ENCODE results near the gene DYSF. TPM values are rescaled to one million over a fixed set of nuclear protein-coding genes. Genes with fewer than 3 reads are reported as not detected.

DYSF gene
- total RNA-seq, 2 experiments from 2014 or later, result not detected

DNA sequence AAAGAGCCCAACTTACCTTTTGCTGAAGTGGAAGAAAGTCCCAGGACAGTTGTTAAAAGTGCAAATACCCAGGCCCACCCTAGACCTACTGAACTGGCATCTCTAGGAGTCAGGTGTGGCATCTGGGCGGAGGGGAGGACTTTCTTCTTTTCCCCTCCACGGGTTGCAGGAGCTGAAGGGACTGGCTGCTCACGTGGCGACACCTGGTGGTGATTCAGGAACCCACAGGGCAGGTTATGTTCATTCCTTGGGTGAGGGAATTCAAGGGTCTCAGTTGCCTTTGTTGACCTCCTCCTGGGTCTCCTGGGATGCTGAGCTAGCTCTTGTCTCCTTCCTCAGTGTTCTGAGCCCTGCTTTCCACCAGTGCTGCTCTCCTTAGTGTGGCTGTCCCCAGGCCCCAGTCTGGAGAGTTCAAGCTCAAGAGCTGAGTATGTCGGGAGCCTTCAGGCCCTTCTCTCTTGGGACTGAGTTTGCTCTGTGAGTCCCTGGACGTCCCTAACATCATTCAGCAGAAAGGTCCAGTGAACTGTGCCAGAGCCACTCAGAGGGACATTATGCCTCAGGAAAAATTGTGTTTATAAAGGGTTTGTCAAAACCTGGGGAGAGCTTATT lies 56.9 kb downstream of the DYSF start:
- H3K9me3 ChIP-seq (ENCODE audit: low read length), result no peaks in the 10 kb centered on the region
- H3K36me3 ChIP-seq (ENCODE audit: insufficient read depth, low read length), result no peaks in the 10 kb centered on the region
- CTCF ChIA-PET (ENCODE audit: unreplicated experiment), result interaction anchor here (0.8 to 1.0 kb wide), 2 partner anchors 23 to 211 kb away, joined by 3 to 4 read pairs; no protein-coding TSS in a partner anchor
- no peaks in the 10 kb centered on the region for H3K79me2 ChIP-seq (ENCODE audit: insufficient read depth, low read depth, low read length)
- H3K4me2 ChIP-seq (ENCODE audit: low read length), result no peak overlapping the region
- no peaks in the 10 kb centered on the region for H3K4me1 ChIP-seq (ENCODE audit: insufficient read depth, low read length, poor library complexity, severe bottlenecking)
- DNase-seq (ENCODE audit: low spot score), result peak; percentile 71
- BruUV-seq (replicated peaks), result no TSS peak
- intact Hi-C loops (cut with micrococcal nuclease; ENCODE audit: unreplicated experiment), result loop anchor here (1.0 to 10.0 kb wide), 4 partner anchors 46 to 353 kb away; no protein-coding TSS in a partner anchor
- H3K27ac ChIP-seq (ENCODE audit: low read depth, low read length, poor library complexity, severe bottlenecking), result no peak overlapping the region
- no peaks in the 10 kb centered on the region; the same call in 1 of the 2 replicates for H4K20me1 ChIP-seq (ENCODE audit: insufficient read depth, low read length)
- no peak overlapping the region for H2AFZ ChIP-seq (ENCODE audit: low read length)
- H3K4me3 ChIP-seq (ENCODE audit: low read depth, low read length, poor library complexity, severe bottlenecking), result no peak overlapping the region
- H3K9me2 ChIP-seq (ENCODE audit: insufficient read depth, low read length), result no peaks in the 10 kb centered on the region
- TF ChIP-seq, protein P1, sequence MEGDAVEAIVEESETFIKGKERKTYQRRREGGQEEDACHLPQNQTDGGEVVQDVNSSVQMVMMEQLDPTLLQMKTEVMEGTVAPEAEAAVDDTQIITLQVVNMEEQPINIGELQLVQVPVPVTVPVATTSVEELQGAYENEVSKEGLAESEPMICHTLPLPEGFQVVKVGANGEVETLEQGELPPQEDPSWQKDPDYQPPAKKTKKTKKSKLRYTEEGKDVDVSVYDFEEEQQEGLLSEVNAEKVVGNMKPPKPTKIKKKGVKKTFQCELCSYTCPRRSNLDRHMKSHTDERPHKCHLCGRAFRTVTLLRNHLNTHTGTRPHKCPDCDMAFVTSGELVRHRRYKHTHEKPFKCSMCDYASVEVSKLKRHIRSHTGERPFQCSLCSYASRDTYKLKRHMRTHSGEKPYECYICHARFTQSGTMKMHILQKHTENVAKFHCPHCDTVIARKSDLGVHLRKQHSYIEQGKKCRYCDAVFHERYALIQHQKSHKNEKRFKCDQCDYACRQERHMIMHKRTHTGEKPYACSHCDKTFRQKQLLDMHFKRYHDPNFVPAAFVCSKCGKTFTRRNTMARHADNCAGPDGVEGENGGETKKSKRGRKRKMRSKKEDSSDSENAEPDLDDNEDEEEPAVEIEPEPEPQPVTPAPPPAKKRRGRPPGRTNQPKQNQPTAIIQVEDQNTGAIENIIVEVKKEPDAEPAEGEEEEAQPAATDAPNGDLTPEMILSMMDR (conservative IDR thresholded peaks at IDR 0.05; ENCODE audit: low read length), result peak; percentile 93
- TF ChIP-seq EZH2phosphoT487 (IDR thresholded peaks at IDR 0.05; ENCODE audit: borderline replicate concordance, low read depth, low read length), result no peak
- POLR2A ChIA-PET, result interaction anchor here (1.2 kb wide), 1 partner anchor 178 kb away, joined by 3 read pairs; no protein-coding TSS in a partner anchor

DNA sequence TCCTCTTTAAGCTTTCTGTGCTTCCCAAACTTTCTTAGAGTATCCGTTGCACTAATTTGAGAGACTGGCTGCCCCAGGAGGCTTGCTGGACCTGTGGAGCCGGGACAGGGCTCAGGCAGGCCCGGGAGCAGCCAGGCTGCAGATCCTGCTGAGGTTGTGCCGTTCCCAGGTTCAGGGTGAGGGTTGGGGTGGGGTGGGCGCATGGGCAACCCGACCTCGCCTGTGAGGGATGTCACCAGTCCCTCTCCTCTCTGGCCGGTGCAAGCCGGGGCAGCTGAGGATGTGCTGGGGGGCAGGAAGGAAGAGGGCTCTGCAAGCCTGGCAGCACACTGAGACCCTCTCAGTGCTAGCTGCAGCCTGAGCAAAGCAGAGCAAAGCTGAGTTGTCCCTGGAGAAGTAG lies 57.6 kb downstream of the DYSF start:
- Histone ChIP-seq H3K4me1 (ENCODE audit: insufficient read depth, low read length, poor library complexity, severe bottlenecking) (no peaks in the 10 kb centered on the region), H3K4me2 (ENCODE audit: low read length) (no peak overlapping the region), H3K36me3 (ENCODE audit: insufficient read depth, low read length) (no peaks in the 10 kb centered on the region), H3K27ac (ENCODE audit: low read depth, low read length, poor library complexity, severe bottlenecking) (no peak overlapping the region), H4K20me1 (ENCODE audit: insufficient read depth, low read length) (no peaks in the 10 kb centered on the region; the same call in 1 of the 2 replicates), H3K79me2 (ENCODE audit: insufficient read depth, low read depth, low read length) (no peaks in the 10 kb centered on the region), H2AFZ (ENCODE audit: low read length) (no peak overlapping the region), H3K9me3 (ENCODE audit: low read length) (no peaks in the 10 kb centered on the region), H3K4me3 (ENCODE audit: low read depth, low read length, poor library complexity, severe bottlenecking) (no peak overlapping the region), H3K9me2 (ENCODE audit: insufficient read depth, low read length) (no peaks in the 10 kb centered on the region)
- BruUV-seq (replicated peaks), result no TSS peak
- DNase-seq (ENCODE audit: low spot score), result no peak
- ChIA-PET CTCF (ENCODE audit: unreplicated experiment) (interaction anchor here (0.8 to 1.0 kb wide), 2 partner anchors 23 to 211 kb away, joined by 3 to 4 read pairs; no protein-coding TSS in a partner anchor), POLR2A (interaction anchor here (1.2 kb wide), 1 partner anchor 178 kb away, joined by 3 read pairs; no protein-coding TSS in a partner anchor)
- intact Hi-C loops (cut with micrococcal nuclease; ENCODE audit: unreplicated experiment), result loop anchor here (1.0 to 10.0 kb wide), 4 partner anchors 46 to 354 kb away; no protein-coding TSS in a partner anchor
- TF ChIP-seq, protein P1 (conservative IDR thresholded peaks at IDR 0.05; ENCODE audit: low read length), result no peak
- no peak for TF ChIP-seq EZH2phosphoT487 (IDR thresholded peaks at IDR 0.05; ENCODE audit: borderline replicate concordance, low read depth, low read length)

DNA sequence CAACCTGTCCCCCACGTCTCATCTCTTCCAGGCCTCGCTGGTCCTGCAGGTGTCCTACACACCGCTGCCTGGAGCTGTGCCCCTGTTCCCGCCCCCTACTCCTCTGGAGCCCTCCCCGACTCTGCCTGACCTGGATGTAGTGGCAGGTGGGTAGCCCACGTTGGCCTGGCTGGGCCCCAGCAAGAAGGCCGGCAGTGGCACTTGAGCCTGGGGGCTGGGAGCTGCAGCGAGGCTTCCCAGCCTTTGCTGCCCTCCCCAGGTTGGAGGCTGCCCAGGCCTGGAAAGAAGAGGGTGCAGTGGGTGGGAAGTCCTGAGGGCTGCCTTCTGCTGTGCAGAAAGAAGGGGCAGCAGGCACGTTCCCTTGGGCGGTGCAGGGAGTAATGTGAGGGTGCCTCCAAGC lies 58.4 kb downstream of the DYSF start:
- H4K20me1 ChIP-seq (ENCODE audit: insufficient read depth, low read length), result no peaks in the 10 kb centered on the region; the same call in 1 of the 2 replicates
- no peaks in the 10 kb centered on the region for H3K9me2 ChIP-seq (ENCODE audit: insufficient read depth, low read length)
- H3K9me3 ChIP-seq (ENCODE audit: low read length), result no peaks in the 10 kb centered on the region
- H2AFZ ChIP-seq (ENCODE audit: low read length), result no peak overlapping the region
- intact Hi-C loops (cut with micrococcal nuclease; ENCODE audit: unreplicated experiment), result loop anchor here (10.0 kb wide), 1 partner anchor 47 kb away; no protein-coding TSS in a partner anchor
- no peaks in the 10 kb centered on the region for H3K36me3 ChIP-seq (ENCODE audit: insufficient read depth, low read length)
- H3K79me2 ChIP-seq (ENCODE audit: insufficient read depth, low read depth, low read length), result no peaks in the 10 kb centered on the region
- CTCF ChIA-PET (ENCODE audit: unreplicated experiment), result no interaction called here
- no peak for TF ChIP-seq EZH2phosphoT487 (IDR thresholded peaks at IDR 0.05; ENCODE audit: borderline replicate concordance, low read depth, low read length)
- TF ChIP-seq, protein P1 (conservative IDR thresholded peaks at IDR 0.05; ENCODE audit: low read length), result no peak
- no peak overlapping the region for H3K4me3 ChIP-seq (ENCODE audit: low read depth, low read length, poor library complexity, severe bottlenecking)
- BruUV-seq (replicated peaks), result no TSS peak
- no peak for DNase-seq (ENCODE audit: low spot score)
- H3K4me2 ChIP-seq (ENCODE audit: low read length), result no peak overlapping the region
- POLR2A ChIA-PET, result no interaction called here
- H3K4me1 ChIP-seq (ENCODE audit: insufficient read depth, low read length, poor library complexity, severe bottlenecking), result no peaks in the 10 kb centered on the region
- no peak overlapping the region for H3K27ac ChIP-seq (ENCODE audit: low read depth, low read length, poor library complexity, severe bottlenecking)
